GM12891 (cell line): ENCODE results near the gene AXIN1.

Experiments
- PAX5 ChIP-seq: IDR thresholded peaks from 2 replicates; pipeline ENCODE4 v1.6.1; 2011; ENCODE audit warnings: low read length, moderate library complexity, mild to moderate bottlenecking; ENCODE audit not compliant: insufficient read depth, severe bottlenecking
- POLR2A ChIP-seq: IDR thresholded peaks from 2 replicates; pipeline ENCODE4 v1.6.1; 2011; ENCODE audit warnings: low read depth, low read length, control low read depth
- POLR2AphosphoS5 ChIP-seq: IDR thresholded peaks from 2 replicates; pipeline ENCODE4 v1.6.1; 2011; ENCODE audit warnings: low read depth, low read length, control low read depth
- POU2F2 ChIP-seq: IDR thresholded peaks from 2 replicates; pipeline ENCODE4 v1.6.1; 2011; ENCODE audit warnings: low read depth, mild to moderate bottlenecking, control low read depth, low read length, moderate library complexity
- SPI1 ChIP-seq: IDR thresholded peaks from 2 replicates; pipeline ENCODE4 v1.6.1; 2011; ENCODE audit warnings: low read depth, low read length, control low read depth
- TAF1 ChIP-seq: IDR thresholded peaks from 2 replicates; pipeline ENCODE4 v1.6.1; 2011; ENCODE audit warnings: low read depth, low read length, control low read depth

- no peak for TF ChIP-seq POLR2AphosphoS5
- TF ChIP-seq TAF1, result no peak
- TF ChIP-seq POLR2A, result no peak
- no peak for TF ChIP-seq POU2F2
- no peak for TF ChIP-seq SPI1
- TF ChIP-seq PAX5, result no peak
Measured at GRCh38 chr16:351804-352520, 561 bp downstream of the AXIN1 start.
